Nephron progenitor cell (in vitro differentiated cells): ENCODE data around the gene ZMIZ1.

ENCODE experiments used
- DNase-seq: peaks from one replicate; pipeline ENCODE4 v3.0.0; 2021
- H3K27ac Mint-ChIP-seq: 2 replicates; pipeline ENCODE4 v1.8.0; 2021; ENCODE audit warnings: mild to moderate bottlenecking, moderate library complexity, mixed read lengths
- H3K27me3 Mint-ChIP-seq: 2 replicates; pipeline ENCODE4 v1.8.0; 2021; ENCODE audit warnings: mild to moderate bottlenecking, low read depth, mixed read lengths; ENCODE audit not compliant: poor library complexity
- H3K36me3 Mint-ChIP-seq: 2 replicates; pipeline ENCODE4 v1.8.0; 2021; ENCODE audit warnings: low read depth, mixed read lengths
- H3K4me1 Mint-ChIP-seq: 2 replicates; pipeline ENCODE4 v1.8.0; 2021; ENCODE audit warnings: mixed read lengths
- H3K4me3 Mint-ChIP-seq: 2 replicates; pipeline ENCODE4 v1.8.0; 2021; ENCODE audit warnings: mild to moderate bottlenecking, moderate library complexity, mixed read lengths
- H3K9me3 Mint-ChIP-seq: 2 replicates; pipeline ENCODE4 v1.8.0; 2021; ENCODE audit warnings: mild to moderate bottlenecking, moderate library complexity, mixed read lengths
- CTCF ChIP-seq: fragments of 200-600 bp; sonication (generic); IDR thresholded peaks from 2 replicates; pipeline ENCODE4 v1.5.0; 2021; ENCODE audit warnings: antibody characterized with exemption

ZMIZ1 gene

GRCh38 chr10:79313911-79314439 is 245.2 kb downstream of the ZMIZ1 start:
- H3K27ac Mint-ChIP-seq: peak overlapping the region; percentile 91
- H3K4me1 Mint-ChIP-seq: peaks cover 59% of the 10 kb centered on the region
- no peak for TF ChIP-seq CTCF
- H3K27me3 Mint-ChIP-seq: peaks cover 2% of the 10 kb centered on the region
- DNase-seq: no peak
- H3K9me3 Mint-ChIP-seq: peaks cover 2% of the 10 kb centered on the region
- H3K36me3 Mint-ChIP-seq: peaks cover 36% of the 10 kb centered on the region
- no peak overlapping the region for H3K4me3 Mint-ChIP-seq

DNA sequence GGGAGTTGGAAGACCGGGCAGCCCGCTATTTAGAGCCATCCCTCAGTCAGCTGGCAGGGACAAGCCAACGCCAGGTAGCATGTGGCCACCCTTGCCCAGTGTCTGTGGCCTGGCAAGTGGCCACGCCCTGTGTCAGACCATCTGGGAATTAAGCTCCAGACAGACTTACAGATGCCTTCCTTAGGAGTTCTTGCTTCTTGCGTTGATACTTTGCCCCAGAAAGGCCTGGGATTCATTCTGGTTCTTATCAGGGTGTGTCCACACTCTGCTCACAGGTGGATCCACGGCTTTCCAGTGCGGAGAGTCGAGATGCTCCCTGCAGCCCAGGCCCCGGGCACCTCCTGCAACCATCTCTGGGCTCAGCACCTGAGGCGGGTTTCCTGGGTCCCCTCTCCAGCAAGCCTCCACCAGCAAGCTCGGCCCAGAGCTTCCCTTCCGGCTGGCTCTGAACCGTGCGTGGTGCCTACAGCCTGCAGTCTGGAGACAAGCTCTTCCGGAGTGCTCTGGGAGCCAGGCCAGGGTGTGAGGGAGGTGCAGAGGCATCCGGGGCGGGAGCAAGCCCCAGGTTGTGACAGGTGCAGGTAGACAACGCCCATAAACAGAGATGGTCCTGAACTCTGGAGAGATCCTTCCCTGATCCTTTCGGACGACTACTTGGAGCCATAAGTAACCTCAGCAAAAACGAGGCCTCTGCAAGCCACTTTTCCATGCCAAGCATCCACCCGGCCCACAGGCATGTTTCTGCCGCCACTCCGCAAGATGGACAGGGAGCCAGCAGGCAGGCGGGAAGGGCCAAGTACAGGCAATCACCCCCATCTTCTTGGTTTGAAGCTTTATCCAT is 246.2 kb downstream of the ZMIZ1 start:
- H3K27ac Mint-ChIP-seq: peak overlapping the region; percentile 79
- peaks cover 3% of the 10 kb centered on the region for H3K27me3 Mint-ChIP-seq
- H3K9me3 Mint-ChIP-seq: peaks cover 9% of the 10 kb centered on the region
- peaks cover 60% of the 10 kb centered on the region for H3K4me1 Mint-ChIP-seq
- H3K4me3 Mint-ChIP-seq: no peak overlapping the region
- TF ChIP-seq CTCF: no peak
- DNase-seq: no peak
- peaks cover 31% of the 10 kb centered on the region for H3K36me3 Mint-ChIP-seq

DNA sequence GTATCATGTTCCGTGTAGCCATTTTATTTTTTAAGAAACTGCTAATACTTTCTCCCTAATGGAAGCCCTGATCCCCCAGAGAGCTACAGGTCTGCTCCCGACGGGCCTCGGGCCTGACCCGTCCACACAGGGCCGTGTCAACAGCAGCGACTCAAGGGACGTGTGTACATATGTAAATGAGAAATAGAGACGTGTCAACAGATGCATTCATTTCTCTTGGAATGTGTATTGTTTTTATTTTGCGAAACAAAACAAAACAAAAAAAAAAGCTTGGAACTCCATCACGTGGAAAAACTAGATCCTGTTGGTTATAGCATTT is 246.8 kb downstream of the ZMIZ1 start:
- DNase-seq: no peak
- no peak overlapping the region for H3K4me3 Mint-ChIP-seq
- H3K4me1 Mint-ChIP-seq: peaks cover 54% of the 10 kb centered on the region
- H3K36me3 Mint-ChIP-seq: peaks cover 31% of the 10 kb centered on the region
- H3K9me3 Mint-ChIP-seq: peaks cover 9% of the 10 kb centered on the region
- H3K27me3 Mint-ChIP-seq: peaks cover 7% of the 10 kb centered on the region
- peak overlapping the region; percentile 79 for H3K27ac Mint-ChIP-seq
- no peak for TF ChIP-seq CTCF

DNA sequence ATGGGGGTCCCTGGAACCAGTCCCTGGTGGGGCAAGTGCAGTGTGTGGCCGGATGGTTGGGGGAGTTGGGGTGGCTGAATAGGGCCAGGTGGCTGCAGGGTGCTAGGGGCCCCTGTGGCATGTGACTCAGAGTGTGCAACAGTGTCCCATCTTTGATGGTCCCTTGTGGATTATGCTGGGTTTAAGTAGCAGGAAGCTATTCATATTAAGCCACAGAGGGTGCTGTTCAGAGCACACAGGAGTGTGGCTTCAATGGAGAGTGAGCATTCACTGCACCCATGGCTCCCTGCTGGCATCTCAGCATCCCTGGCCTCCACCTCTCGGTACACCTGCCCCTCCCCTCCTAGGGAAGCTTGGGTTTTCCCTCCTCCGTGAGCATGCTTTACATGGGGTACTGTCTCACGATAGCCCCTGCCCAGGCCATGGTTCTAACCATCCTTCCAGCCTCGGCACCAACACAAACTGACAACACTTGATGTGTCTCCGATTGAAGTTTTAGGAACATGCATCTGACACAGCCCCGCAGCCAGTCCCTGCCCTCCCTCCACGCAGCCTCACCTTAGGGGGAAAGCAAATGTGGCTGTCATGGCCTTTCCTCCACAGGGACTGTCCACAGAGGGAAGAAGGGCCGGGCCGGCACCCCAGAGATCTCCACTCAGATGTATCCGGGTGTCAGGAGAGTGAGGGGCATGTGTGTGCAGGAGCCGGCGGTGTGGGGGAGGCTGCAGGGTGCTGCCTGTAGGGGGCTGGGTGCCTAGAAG is 248.1 kb downstream of the ZMIZ1 start:
- Mint-ChIP-seq H3K4me3 (no peak overlapping the region), H3K4me1 (peaks cover 50% of the 10 kb centered on the region), H3K27ac (no peak overlapping the region), H3K36me3 (peaks cover 26% of the 10 kb centered on the region), H3K9me3 (peaks cover 9% of the 10 kb centered on the region), H3K27me3 (peaks cover 7% of the 10 kb centered on the region)
- DNase-seq: no peak
- no peak for TF ChIP-seq CTCF

GRCh38 chr10:79318369-79318768 is 249.6 kb downstream of the ZMIZ1 start:
- H3K9me3 Mint-ChIP-seq: peaks cover 9% of the 10 kb centered on the region
- DNase-seq: no peak
- peaks cover 7% of the 10 kb centered on the region for H3K27me3 Mint-ChIP-seq
- peaks cover 17% of the 10 kb centered on the region for H3K36me3 Mint-ChIP-seq
- TF ChIP-seq CTCF: no peak
- peaks cover 44% of the 10 kb centered on the region for H3K4me1 Mint-ChIP-seq
- H3K27ac Mint-ChIP-seq: no peak overlapping the region
- H3K4me3 Mint-ChIP-seq: no peak overlapping the region
